OCI-LY7 (cell line): ENCODE measurements around the gene TMTC1. TPM values are rescaled to one million over a fixed set of nuclear protein-coding genes. Genes with fewer than 3 reads are reported as not detected.
A peak's percentile ranks its signal among the peaks of the same experiment; 100 is the strongest.

Experiments used
- BruUV-seq: library from RNA; stranded (reverse); fragments of 400-500 nt; replicated peaks from 2 replicates; lab custom pipeline; 2021; lab: Mats Ljungman, UMichigan
- CTCF ChIA-PET: fragments of 300-600 bp; sonication (Branson Sonifier 250); formaldehyde crosslinking; loops from one replicate; lab custom pipeline; 2022; ENCODE audit warnings: antibody characterized with exemption; ENCODE audit not compliant: unreplicated experiment; lab: Charles Lee
- POLR2A ChIA-PET: fragments of 300-600 bp; sonication (Branson Sonifier 250); formaldehyde crosslinking; loops from one replicate; lab custom pipeline; 2022; ENCODE audit warnings: antibody characterized with exemption; lab: Charles Lee
- DNase-seq: peaks from one replicate; pipeline ENCODE4 v3.0.0-alpha.2; 2015; ENCODE audit warnings: low spot score
- H2AFZ ChIP-seq: fragments of 200-600 bp; sonication (generic), shearing (Covaris generic); 2 replicates; pipeline ENCODE4 v1.6.1; 2014; ENCODE audit warnings: mild to moderate bottlenecking, antibody characterized with exemption, low read length, moderate library complexity
- H3K27ac ChIP-seq: fragments of 200-600 bp; sonication (generic); 2 replicates; pipeline ENCODE4 v1.5.1; 2014; ENCODE audit warnings: mixed run types, low read depth, mild to moderate bottlenecking, moderate library complexity, low read length, inconsistent platforms; ENCODE audit not compliant: poor library complexity, severe bottlenecking
- H3K36me3 ChIP-seq: fragments of 200-600 bp; sonication (generic); 2 replicates; pipeline ENCODE4 v1.6.1; 2014; ENCODE audit warnings: mild to moderate bottlenecking, antibody characterized with exemption, low read length, moderate library complexity, mixed read lengths; ENCODE audit not compliant: insufficient read depth
- H3K4me1 ChIP-seq: fragments of 200-600 bp; sonication (generic); 2 replicates; pipeline ENCODE4 v1.5.1; 2014; ENCODE audit warnings: mild to moderate bottlenecking, low read length; ENCODE audit not compliant: insufficient read depth, poor library complexity, severe bottlenecking
- H3K4me2 ChIP-seq: fragments of 200-600 bp; sonication (generic); 2 replicates; pipeline ENCODE4 v1.6.1; 2014; ENCODE audit warnings: mild to moderate bottlenecking, low read length
- H3K4me3 ChIP-seq: fragments of 200-600 bp; sonication (generic); 2 replicates; pipeline ENCODE4 v1.5.1; 2014; ENCODE audit warnings: mild to moderate bottlenecking, low read depth, low read length; ENCODE audit not compliant: poor library complexity, severe bottlenecking
- H3K79me2 ChIP-seq: fragments of 200-600 bp; sonication (generic); 2 replicates; pipeline ENCODE4 v1.6.1; 2016; ENCODE audit warnings: low read depth, mild to moderate bottlenecking, low read length, moderate library complexity, mixed read lengths; ENCODE audit not compliant: insufficient read depth
- H3K9me2 ChIP-seq: fragments of 200-600 bp; sonication (generic); 2 replicates; pipeline ENCODE4 v1.6.1; 2016; ENCODE audit warnings: mild to moderate bottlenecking, low read length, mixed read lengths; ENCODE audit not compliant: insufficient read depth
- H3K9me3 ChIP-seq: fragments of 200-600 bp; sonication (generic); 2 replicates; pipeline ENCODE4 v1.6.1; 2014; ENCODE audit warnings: mild to moderate bottlenecking, mixed run types, low read length, mixed read lengths
- H4K20me1 ChIP-seq: fragments of 200-600 bp; sonication (generic); 2 replicates; pipeline ENCODE4 v1.6.1; 2014; ENCODE audit warnings: mild to moderate bottlenecking, antibody characterized with exemption, low read length, moderate library complexity, mixed read lengths; ENCODE audit not compliant: insufficient read depth
- CTCF ChIP-seq: fragments of 200-600 bp; sonication (generic); conservative IDR thresholded peaks from 2 replicates; pipeline ENCODE4 v1.5.1; 2014; ENCODE audit warnings: mild to moderate bottlenecking, antibody characterized with exemption, low read length, moderate library complexity, mixed read lengths
- EZH2phosphoT487 ChIP-seq: fragments of 200-600 bp; sonication (generic); IDR thresholded peaks from 2 replicates; pipeline ENCODE4 v1.6.1; 2018; ENCODE audit warnings: low read depth, borderline replicate concordance, mild to moderate bottlenecking, mixed run types, antibody characterized with exemption, low read length, moderate library complexity, mixed read lengths
- intact Hi-C: fragments of 100-400 bp; cut with micrococcal nuclease; formaldehyde crosslinking; loops from one replicate; pipeline ENCODE4 v1.10.0; 2022; ENCODE audit not compliant: unreplicated experiment
- total RNA-seq, 2 experiments: library from RNA; depleted of rRNA in 1 of 2; stranded (reverse); fragments of >200 nt in 1 of 2; shearing (Covaris generic) in 1 of 2; gene quantifications; 2 replicates each; pipeline ENCODE4 v1.2.3, GENCODE V29; 2014 to 2022

Gene TMTC1
- total RNA-seq, 2 experiments from 2014 or later: not detected

DNA sequence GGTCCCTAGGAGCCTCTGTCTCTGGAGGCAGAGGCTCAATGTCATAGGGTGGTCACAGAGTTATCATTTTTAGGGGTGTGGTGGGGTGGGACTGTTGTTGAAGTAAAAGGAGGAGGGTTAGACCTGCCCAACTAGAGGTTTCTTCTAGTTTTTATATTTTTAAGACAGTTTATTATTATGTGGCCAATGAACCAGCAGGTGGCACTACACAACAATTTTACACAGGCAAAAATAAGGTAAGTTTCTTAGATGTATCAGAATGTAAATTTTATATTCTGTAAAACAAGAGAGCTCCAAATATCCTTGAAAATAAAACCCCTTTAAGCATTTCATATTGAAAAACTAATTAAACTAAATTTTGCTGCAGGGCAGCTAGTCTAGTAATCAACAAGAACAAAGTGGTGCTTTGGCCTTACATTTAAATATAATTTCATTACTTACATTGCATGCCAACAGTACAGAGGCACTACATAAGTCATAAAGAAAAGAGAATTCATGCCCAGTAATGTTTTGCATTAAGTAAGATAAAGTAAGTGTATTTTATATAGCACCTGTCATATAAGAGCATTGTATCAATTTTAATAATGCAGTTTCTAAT is 264.1 kb downstream of the TMTC1 start:
- no peak overlapping the region for H3K4me2 ChIP-seq
- BruUV-seq: no TSS peak
- CTCF ChIA-PET: no interaction called here
- intact Hi-C loops: loop anchor here (1.0 kb wide), 2 partner anchors 1288 to 1325 kb away; no protein-coding TSS in a partner anchor
- H3K4me1 ChIP-seq: no peaks in the 10 kb centered on the region
- POLR2A ChIA-PET: interaction anchor here (0.7 kb wide), 1 partner anchor 8 kb away, joined by 5 read pairs; no protein-coding TSS in a partner anchor
- no peaks in the 10 kb centered on the region for H3K9me3 ChIP-seq
- no peak overlapping the region for H2AFZ ChIP-seq
- H3K4me3 ChIP-seq: no peak overlapping the region
- no peaks in the 10 kb centered on the region; the same call in 1 of the 2 replicates for H4K20me1 ChIP-seq
- peak; percentile 44 for DNase-seq
- no peaks in the 10 kb centered on the region for H3K79me2 ChIP-seq
- no peak overlapping the region for H3K27ac ChIP-seq
- H3K36me3 ChIP-seq: no peaks in the 10 kb centered on the region
- TF ChIP-seq EZH2phosphoT487: no peak
- TF ChIP-seq CTCF: peak; percentile 89
- H3K9me2 ChIP-seq: no peaks in the 10 kb centered on the region

- ChIA-PET CTCF (no interaction called here), POLR2A (no interaction called here)
- H4K20me1 ChIP-seq: no peaks in the 10 kb centered on the region; the same call in 1 of the 2 replicates
- H3K4me2 ChIP-seq: no peak overlapping the region
- H3K36me3 ChIP-seq: no peaks in the 10 kb centered on the region
- no peak for DNase-seq
- H3K9me3 ChIP-seq: no peaks in the 10 kb centered on the region
- BruUV-seq: no TSS peak
- intact Hi-C loops: no loop called here
- H3K4me3 ChIP-seq: no peak overlapping the region
- H3K4me1 ChIP-seq: no peaks in the 10 kb centered on the region
- H3K79me2 ChIP-seq: no peaks in the 10 kb centered on the region
- H3K9me2 ChIP-seq: no peaks in the 10 kb centered on the region
- TF ChIP-seq CTCF (no peak), EZH2phosphoT487 (no peak)
- no peak overlapping the region for H3K27ac ChIP-seq
- H2AFZ ChIP-seq: no peak overlapping the region
Measured at GRCh38 chr12:29518407-29518806, 265.3 kb downstream of the TMTC1 start.

DNA sequence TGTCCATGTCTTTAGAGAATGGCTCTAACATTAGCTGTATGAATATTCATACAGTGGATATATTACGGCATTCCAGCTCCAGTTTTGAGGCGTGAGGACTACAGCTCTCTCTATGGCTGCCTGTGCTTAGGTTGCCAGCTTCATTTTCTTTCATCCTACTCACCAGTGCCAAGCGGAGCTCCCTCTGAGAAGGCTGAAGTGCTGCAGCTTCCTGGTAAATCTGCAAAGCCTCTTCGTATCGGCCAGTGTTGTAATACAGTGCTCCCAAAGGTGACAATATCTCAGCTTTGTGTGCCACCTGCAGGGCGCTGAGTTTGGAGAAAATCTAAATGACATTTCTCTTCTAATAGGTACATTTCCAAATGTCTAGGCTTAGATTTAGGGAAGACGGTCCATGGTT is 266.5 kb downstream of the TMTC1 start:
- Histone ChIP-seq H3K9me3 (no peaks in the 10 kb centered on the region), H3K4me2 (no peak overlapping the region), H3K27ac (no peak overlapping the region), H3K79me2 (no peaks in the 10 kb centered on the region), H3K9me2 (no peaks in the 10 kb centered on the region), H2AFZ (no peak overlapping the region), H3K4me3 (no peak overlapping the region), H3K4me1 (no peaks in the 10 kb centered on the region), H3K36me3 (no peaks in the 10 kb centered on the region), H4K20me1 (no peaks in the 10 kb centered on the region; the same call in 1 of the 2 replicates)
- no TSS peak for BruUV-seq
- no peak for TF ChIP-seq CTCF
- no peak for TF ChIP-seq EZH2phosphoT487
- ChIA-PET CTCF (no interaction called here), POLR2A (no interaction called here)
- DNase-seq: no peak
- intact Hi-C loops: no loop called here
